Hair follicular keratinocyte (primary cell): ENCODE measurements around the gene GRAP2. TPM values are rescaled to one million over a fixed set of nuclear protein-coding genes. Genes with fewer than 3 reads are reported as not detected.

Experiments
- total RNA-seq: library from RNA; depleted of rRNA; stranded (reverse); fragments of >200 nt; gene quantifications from 2 replicates; pipeline ENCODE4 v1.2.3, GENCODE V29; 2015

GRAP2 gene
- not detected in 2 replicates for total RNA-seq

GRCh38 chr22:39900306-39901227 lies at the start of gene GRAP2:
TSS of gene GRAP2 (plus strand) at chr22:39901084. CDS start at chr22:39947107, 46,023 bp downstream.

GRCh38 chr22:39893526-39893925 lies 7.4 kb upstream of the GRAP2 start, which contains the start of gene ENTHD1:
TSS of gene ENTHD1 (minus strand) at chr22:39893760. CDS start at chr22:39887748, 6,012 bp downstream.

GRCh38 chr22:39959640-39960447 lies 59.0 kb downstream of the GRAP2 start, which contains the start of gene TMA7B:
TSS of gene TMA7B (plus strand) at chr22:39960397. CDS start at chr22:39964375, 3,978 bp downstream.

DNA sequence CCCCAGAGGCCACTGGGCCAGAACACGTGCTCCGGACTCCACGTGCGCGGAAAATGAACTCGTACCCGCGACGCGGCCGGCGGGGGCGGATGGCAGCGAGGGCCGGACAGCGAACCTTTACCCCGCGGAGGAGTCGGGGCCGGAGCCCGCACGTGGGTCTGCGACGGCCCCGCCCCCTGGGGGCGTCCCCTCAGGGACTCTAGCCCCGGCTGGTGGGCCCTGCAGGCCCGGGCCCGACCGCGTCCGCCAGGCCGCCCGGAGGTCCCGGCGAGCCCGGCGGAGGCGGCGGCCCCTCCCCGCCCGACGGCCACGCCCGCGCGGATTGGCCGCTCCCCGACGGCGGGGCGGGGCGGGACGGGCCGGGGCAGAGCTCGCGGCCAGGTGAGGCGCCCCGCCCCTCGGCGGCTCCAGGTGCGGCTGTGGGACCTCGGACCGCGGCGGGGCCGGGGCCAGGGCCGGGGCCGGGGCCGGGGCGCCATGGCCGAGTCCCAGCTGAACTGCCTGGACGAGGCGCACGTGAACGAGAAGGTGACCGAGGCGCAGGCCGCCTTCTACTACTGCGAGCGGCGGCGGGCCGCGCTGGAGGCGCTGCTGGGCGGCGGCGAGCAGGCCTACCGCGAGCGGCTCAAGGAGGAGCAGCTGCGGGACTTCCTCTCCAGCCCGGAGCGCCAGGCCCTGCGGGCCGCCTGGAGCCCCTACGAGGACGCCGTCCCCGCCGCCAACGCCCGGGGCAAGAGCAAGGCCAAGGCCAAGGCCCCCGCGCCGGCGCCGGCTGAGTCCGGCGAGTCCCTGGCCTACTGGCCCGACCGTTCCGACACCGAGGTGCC lies 93.9 kb downstream of the GRAP2 start, which contains the start of gene FAM83F:
TSS of gene FAM83F (plus strand) at position 389 of the 827 bp plus-strand sequence. CDS start at position 478, 89 bp downstream.

Other genes starting within 250 kb of the GRAP2 start
- gene ENTHD1, start 7.3 kb upstream of the GRAP2 start, total RNA-seq: not detected in 2 replicates
- gene TMA7B, start 59.3 kb downstream of the GRAP2 start, total RNA-seq: not detected in 2 replicates
- 37.5 and 46.1 TPM in 2 replicates for gene FAM83F, start 93.9 kb downstream of the GRAP2 start, total RNA-seq